ENCODE measurements around the gene PIWIL1. TPM values are rescaled to one million over a fixed set of nuclear protein-coding genes. Genes with fewer than 3 reads are reported as not detected.

Gene PIWIL1
- total RNA-seq, 6 donors from 2014 or later = not detected

- H3K27me3 ChIP-seq = no peaks in the 10 kb centered on the region
- H3K27ac ChIP-seq = no peak overlapping the region
- peak in 1 of 2 donors; percentile 32 for DNase-seq
- H3K4me1 ChIP-seq = no peaks in the 10 kb centered on the region
- ATAC-seq (ENCODE audit: low FRiP score in 2 of 2) = no peak
- TF ChIP-seq POLR2AphosphoS5 (IDR thresholded peaks at IDR 0.05) = no peak
- TF ChIP-seq CTCF (IDR thresholded peaks at IDR 0.05) = no peak
- no peak for TF ChIP-seq EP300 (IDR thresholded peaks at IDR 0.05)
- no peak for TF ChIP-seq POLR2A (IDR thresholded peaks at IDR 0.05)
- no peaks in the 10 kb centered on the region for H3K36me3 ChIP-seq
- no peak overlapping the region for H3K4me3 ChIP-seq
- 86 to 92% methylated on average over 14 of the region's 14 CpGs for WGBS, 2 donors
- H3K9me3 ChIP-seq = no peaks in the 10 kb centered on the region
Measured at GRCh38 chr12:130307859-130308258, 29.8 kb upstream of the PIWIL1 start.

GRCh38 chr12:130308393-130308792 lies 29.3 kb upstream of the PIWIL1 start:
- Histone ChIP-seq H3K9me3 (no peaks in the 10 kb centered on the region), H3K27me3 (no peaks in the 10 kb centered on the region), H3K4me1 (no peaks in the 10 kb centered on the region), H3K36me3 (no peaks in the 10 kb centered on the region), H3K4me3 (no peak overlapping the region), H3K27ac (no peak overlapping the region)
- WGBS, 2 donors = 92 to 94% methylated on average over 6 of the region's 6 CpGs
- TF ChIP-seq POLR2AphosphoS5 (IDR thresholded peaks at IDR 0.05) (no peak), EP300 (IDR thresholded peaks at IDR 0.05) (no peak), POLR2A (IDR thresholded peaks at IDR 0.05) (no peak), CTCF (IDR thresholded peaks at IDR 0.05) (no peak)
- ATAC-seq (ENCODE audit: low FRiP score in 2 of 2) = no peak
- DNase-seq = no peak

- 56 to 57% methylated on average over 3 of the region's 3 CpGs for WGBS, 2 donors
- no peak for DNase-seq
- no peaks in the 10 kb centered on the region for H3K27me3 ChIP-seq
Measured at GRCh38 chr12:130316251-130316650, 21.4 kb upstream of the PIWIL1 start.

GRCh38 chr12:130320536-130320935 lies 17.2 kb upstream of the PIWIL1 start:
- H3K9me3 ChIP-seq = no peaks in the 10 kb centered on the region
- H3K4me3 ChIP-seq = no peak overlapping the region
- no peaks in the 10 kb centered on the region for H3K27me3 ChIP-seq
- no peak for TF ChIP-seq POLR2A (IDR thresholded peaks at IDR 0.05)
- no peaks in the 10 kb centered on the region for H3K4me1 ChIP-seq
- H3K27ac ChIP-seq = no peak overlapping the region
- WGBS, 2 donors = 69 to 89% methylated on average over 2 of the region's 2 CpGs
- H3K36me3 ChIP-seq = no peaks in the 10 kb centered on the region
- DNase-seq = no peak
- ATAC-seq (ENCODE audit: low FRiP score in 2 of 2) = no peak

More at GRCh38 chr12:130316251-130316650, 21.4 kb upstream of the PIWIL1 start:
- Histone ChIP-seq H3K9me3 (no peaks in the 10 kb centered on the region), H3K4me3 (no peak overlapping the region), H3K4me1 (no peaks in the 10 kb centered on the region), H3K27ac (no peak overlapping the region), H3K36me3 (no peaks in the 10 kb centered on the region)
- ATAC-seq (ENCODE audit: low FRiP score in 2 of 2) = no peak
- no peak for TF ChIP-seq CTCF (IDR thresholded peaks at IDR 0.05)
- no peak for TF ChIP-seq POLR2A (IDR thresholded peaks at IDR 0.05)
- no peak for TF ChIP-seq EP300 (IDR thresholded peaks at IDR 0.05)
- no peak for TF ChIP-seq POLR2AphosphoS5 (IDR thresholded peaks at IDR 0.05)

- no peaks in the 10 kb centered on the region for H3K9me3 ChIP-seq
- H3K27ac ChIP-seq = no peak overlapping the region
- ATAC-seq (ENCODE audit: low FRiP score in 2 of 2) = no peak
- H3K4me1 ChIP-seq = no peaks in the 10 kb centered on the region
- no peaks in the 10 kb centered on the region for H3K36me3 ChIP-seq
- H3K4me3 ChIP-seq = no peak overlapping the region
- TF ChIP-seq CTCF (IDR thresholded peaks at IDR 0.05) (no peak), POLR2A (IDR thresholded peaks at IDR 0.05) (no peak), POLR2AphosphoS5 (IDR thresholded peaks at IDR 0.05) (no peak), EP300 (IDR thresholded peaks at IDR 0.05) (no peak)
- 83 to 86% methylated on average over 3 of the region's 3 CpGs for WGBS, 2 donors
- H3K27me3 ChIP-seq = no peaks in the 10 kb centered on the region
- DNase-seq = no peak
Measured at GRCh38 chr12:130322263-130322662, 15.4 kb upstream of the PIWIL1 start.

Data from upper lobe of left lung (tissue), 6 donors.